ENCODE results near the gene ELSPBP1.

- no peak for TF ChIP-seq CTCF (optimal IDR thresholded peaks at IDR 0.05 in 1 of 3, IDR thresholded peaks at IDR 0.05 in 1 of 3, conservative IDR thresholded peaks at IDR 0.05 in 1 of 3; ENCODE audit: extremely low read depth in 1 of 3, insufficient read depth in 2 of 3, low read length in 3 of 3)
- TF ChIP-seq EZH2 (IDR thresholded peaks at IDR 0.05; ENCODE audit: low read length) = no peak
Observed at GRCh38 chr19:48033604-48034003, 39.2 kb downstream of the ELSPBP1 start.

Data from keratinocyte (primary cell).